ENCODE results near the gene SLC6A6.

DNA sequence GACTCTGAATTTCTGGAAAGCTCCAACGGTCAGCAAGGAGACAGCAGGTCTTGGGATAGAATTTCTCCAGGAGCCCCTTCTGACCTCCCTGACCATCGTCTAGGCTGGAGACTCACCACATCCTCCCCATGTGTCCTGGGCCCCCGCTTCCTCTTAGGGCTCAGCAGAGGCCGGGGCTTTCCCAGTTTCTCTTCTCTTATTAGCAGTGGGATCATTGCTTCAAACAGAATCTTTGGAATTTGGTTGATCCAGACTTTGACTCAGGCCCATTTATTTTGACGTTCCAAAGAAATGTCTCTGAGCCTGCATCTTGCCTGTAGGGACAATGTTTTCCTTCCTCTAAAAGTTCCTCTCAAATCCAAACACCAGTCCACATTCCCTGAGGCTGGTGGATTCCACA is 38.4 kb upstream of the SLC6A6 start:
- TF ChIP-seq, protein P1, sequence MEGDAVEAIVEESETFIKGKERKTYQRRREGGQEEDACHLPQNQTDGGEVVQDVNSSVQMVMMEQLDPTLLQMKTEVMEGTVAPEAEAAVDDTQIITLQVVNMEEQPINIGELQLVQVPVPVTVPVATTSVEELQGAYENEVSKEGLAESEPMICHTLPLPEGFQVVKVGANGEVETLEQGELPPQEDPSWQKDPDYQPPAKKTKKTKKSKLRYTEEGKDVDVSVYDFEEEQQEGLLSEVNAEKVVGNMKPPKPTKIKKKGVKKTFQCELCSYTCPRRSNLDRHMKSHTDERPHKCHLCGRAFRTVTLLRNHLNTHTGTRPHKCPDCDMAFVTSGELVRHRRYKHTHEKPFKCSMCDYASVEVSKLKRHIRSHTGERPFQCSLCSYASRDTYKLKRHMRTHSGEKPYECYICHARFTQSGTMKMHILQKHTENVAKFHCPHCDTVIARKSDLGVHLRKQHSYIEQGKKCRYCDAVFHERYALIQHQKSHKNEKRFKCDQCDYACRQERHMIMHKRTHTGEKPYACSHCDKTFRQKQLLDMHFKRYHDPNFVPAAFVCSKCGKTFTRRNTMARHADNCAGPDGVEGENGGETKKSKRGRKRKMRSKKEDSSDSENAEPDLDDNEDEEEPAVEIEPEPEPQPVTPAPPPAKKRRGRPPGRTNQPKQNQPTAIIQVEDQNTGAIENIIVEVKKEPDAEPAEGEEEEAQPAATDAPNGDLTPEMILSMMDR (conservative IDR thresholded peaks at IDR 0.05 in 1 of 2, IDR thresholded peaks at IDR 0.05 in 1 of 2; ENCODE audit: low read depth in 1 of 2, low read length in 2 of 2): no peak
- no peak for TF ChIP-seq EZH2 (IDR thresholded peaks at IDR 0.05; ENCODE audit: low read length, missing control alignments)
